Thoracic aorta (tissue), 2 donors: Measurements from ENCODE around the gene HPCAL1. TPM values are rescaled to one million over a fixed set of nuclear protein-coding genes. Genes with fewer than 3 reads are reported as not detected.

Source experiments
- ATAC-seq: fragments of 150-250 bp; one replicate; pipeline ENCODE4 v1.8.0; 2017; ENCODE audit warnings: low read depth; ENCODE audit not compliant: insufficient number of reproducible peaks, low FRiP score
- DNase-seq: peaks from one replicate; pipeline ENCODE4 v3.0.0-alpha.2; 2020; ENCODE audit warnings: low spot score
- H3K27ac ChIP-seq, 2 donors: fragments of 200-600 bp; sonication (generic); 1 replicate in 1 of 2; 2 replicates in 1 of 2; pipeline ENCODE4 v1.5.1; 2016; ENCODE audit warnings: mild to moderate bottlenecking in 2 of 2, moderate library complexity in 2 of 2
- H3K27me3 ChIP-seq: fragments of 200-600 bp; sonication (generic); replicated peaks from 2 replicates; pipeline ENCODE4 v1.6.0; 2016; ENCODE audit warnings: mild to moderate bottlenecking; ENCODE audit not compliant: insufficient read depth
- H3K36me3 ChIP-seq: fragments of 200-600 bp; sonication (generic); one replicate; pipeline ENCODE4 v1.5.1; 2016
- H3K4me1 ChIP-seq, 2 donors: fragments of 200-600 bp; sonication (generic); 1 replicate in 1 of 2; 2 replicates in 1 of 2; pipeline versions ENCODE4 v1.5.1 to v1.6.0; 2016; ENCODE audit warnings: low read depth in 2 of 2, mild to moderate bottlenecking in 1 of 2; ENCODE audit not compliant: control insufficient read depth in 1 of 2
- H3K4me3 ChIP-seq: fragments of 200-600 bp; sonication (generic); 2 replicates; pipeline ENCODE4 v1.5.1; 2016; ENCODE audit warnings: mild to moderate bottlenecking
- H3K9me3 ChIP-seq: fragments of 200-600 bp; sonication (generic); 2 replicates; pipeline ENCODE4 v1.5.1; 2016
- total RNA-seq, 2 donors: library from RNA; depleted of rRNA; stranded (reverse); fragments of >200 nt; gene quantifications; one replicate each; pipeline versions ENCODE4 v1.1.0 to v1.2.3, GENCODE V29; 2016
- TF ChIP-seq, protein P1 (sequence below): fragments of 200-600 bp; sonication (generic); IDR thresholded peaks from one replicate; pipeline ENCODE4 v1.5.1; 2019; ENCODE audit warnings: antibody characterized with exemption

HPCAL1 gene
- total RNA-seq, 2 donors from 2014 or later, result 34.6 to 50.2 TPM

GRCh38 chr2:10308866-10309265, 6.2 kb downstream of the HPCAL1 start:
- Histone ChIP-seq H3K9me3 (no peaks in the 10 kb centered on the region), H3K4me1 (peaks cover 6 to 22% of the 10 kb centered on the region in 2 donors), H3K27ac (no peak overlapping the region), H3K36me3 (no peaks in the 10 kb centered on the region), H3K27me3 (no peaks in the 10 kb centered on the region), H3K4me3 (no peak overlapping the region)
- ATAC-seq, result no peak
- TF ChIP-seq, protein P1, sequence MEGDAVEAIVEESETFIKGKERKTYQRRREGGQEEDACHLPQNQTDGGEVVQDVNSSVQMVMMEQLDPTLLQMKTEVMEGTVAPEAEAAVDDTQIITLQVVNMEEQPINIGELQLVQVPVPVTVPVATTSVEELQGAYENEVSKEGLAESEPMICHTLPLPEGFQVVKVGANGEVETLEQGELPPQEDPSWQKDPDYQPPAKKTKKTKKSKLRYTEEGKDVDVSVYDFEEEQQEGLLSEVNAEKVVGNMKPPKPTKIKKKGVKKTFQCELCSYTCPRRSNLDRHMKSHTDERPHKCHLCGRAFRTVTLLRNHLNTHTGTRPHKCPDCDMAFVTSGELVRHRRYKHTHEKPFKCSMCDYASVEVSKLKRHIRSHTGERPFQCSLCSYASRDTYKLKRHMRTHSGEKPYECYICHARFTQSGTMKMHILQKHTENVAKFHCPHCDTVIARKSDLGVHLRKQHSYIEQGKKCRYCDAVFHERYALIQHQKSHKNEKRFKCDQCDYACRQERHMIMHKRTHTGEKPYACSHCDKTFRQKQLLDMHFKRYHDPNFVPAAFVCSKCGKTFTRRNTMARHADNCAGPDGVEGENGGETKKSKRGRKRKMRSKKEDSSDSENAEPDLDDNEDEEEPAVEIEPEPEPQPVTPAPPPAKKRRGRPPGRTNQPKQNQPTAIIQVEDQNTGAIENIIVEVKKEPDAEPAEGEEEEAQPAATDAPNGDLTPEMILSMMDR, result no peak
- no peak for DNase-seq

DNA sequence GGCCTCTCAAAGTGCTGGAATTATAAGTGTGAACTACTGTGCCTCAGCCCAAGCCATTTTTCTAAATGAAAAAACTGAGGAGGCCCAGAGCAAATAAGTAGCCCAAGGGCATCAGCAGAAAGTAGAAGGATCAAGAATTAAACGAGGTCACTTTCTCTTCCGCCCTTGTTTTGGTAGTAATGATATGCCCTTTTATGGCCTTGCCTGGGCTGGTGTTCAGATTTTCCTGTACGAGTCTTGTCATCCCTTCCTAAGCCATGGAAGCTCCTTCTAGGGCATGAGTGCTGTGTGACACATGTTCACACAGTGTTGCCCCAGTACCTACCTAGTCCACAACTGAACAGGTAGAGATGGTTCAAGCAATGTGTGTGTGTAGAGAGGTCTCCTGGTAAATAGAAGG, 6.6 kb downstream of the HPCAL1 start:
- ATAC-seq, result no peak
- H3K4me3 ChIP-seq, result no peak overlapping the region

DNA sequence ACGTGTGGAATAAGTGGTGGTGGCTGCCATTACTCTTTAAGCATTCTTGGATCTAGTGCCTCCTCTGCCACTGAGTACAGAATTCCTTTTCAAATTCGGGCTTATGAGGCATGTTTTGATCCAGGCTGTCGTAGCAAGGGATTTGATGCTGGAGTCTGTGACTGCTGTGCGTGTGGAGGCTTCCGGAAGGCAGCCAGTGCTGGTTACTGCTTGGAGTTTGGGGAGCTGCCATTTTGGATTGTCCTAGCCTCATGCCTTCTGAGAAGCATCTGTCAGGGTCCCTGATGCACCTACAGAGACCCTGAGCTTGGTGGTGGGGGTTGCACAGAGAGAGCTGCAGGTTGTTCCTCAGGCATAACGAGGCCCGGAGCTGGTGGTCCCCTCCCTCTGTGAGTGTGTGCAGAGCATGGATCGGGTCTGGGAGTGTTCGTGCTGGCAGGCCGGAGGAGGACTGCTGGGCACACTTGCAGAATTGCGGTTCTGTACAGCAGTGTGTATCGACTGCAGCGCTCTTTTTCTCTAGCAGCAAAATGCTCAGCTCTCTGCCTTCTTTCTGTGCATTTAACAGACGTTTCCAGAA, 7.7 kb downstream of the HPCAL1 start:
- H3K27ac ChIP-seq, result no peak overlapping the region
- no peaks in the 10 kb centered on the region for H3K27me3 ChIP-seq
- DNase-seq, result no peak
- H3K9me3 ChIP-seq, result no peaks in the 10 kb centered on the region
- H3K4me3 ChIP-seq, result no peak overlapping the region
- no peak for ATAC-seq
- TF ChIP-seq, protein P1, result no peak
- peaks cover 0 to 9% of the 10 kb centered on the region in 2 donors for H3K4me1 ChIP-seq
- H3K36me3 ChIP-seq, result no peaks in the 10 kb centered on the region

More for the DNA sequence above, 6.6 kb downstream of the HPCAL1 start:
- no peaks in the 10 kb centered on the region for H3K27me3 ChIP-seq
- H3K27ac ChIP-seq, result no peak overlapping the region
- no peaks in the 10 kb centered on the region for H3K9me3 ChIP-seq
- H3K4me1 ChIP-seq, result peaks cover 5 to 18% of the 10 kb centered on the region in 2 donors
- DNase-seq, result no peak
- TF ChIP-seq, protein P1, result no peak
- no peaks in the 10 kb centered on the region for H3K36me3 ChIP-seq

GRCh38 chr2:10311736-10312135, 9.0 kb downstream of the HPCAL1 start:
- Histone ChIP-seq H3K36me3 (no peaks in the 10 kb centered on the region), H3K4me3 (no peak overlapping the region), H3K27me3 (no peaks in the 10 kb centered on the region), H3K4me1 (peaks cover 0 to 9% of the 10 kb centered on the region in 2 donors), H3K27ac (no peak overlapping the region), H3K9me3 (no peaks in the 10 kb centered on the region)
- TF ChIP-seq, protein P1, result no peak
- ATAC-seq (no peak), DNase-seq (no peak)

DNA sequence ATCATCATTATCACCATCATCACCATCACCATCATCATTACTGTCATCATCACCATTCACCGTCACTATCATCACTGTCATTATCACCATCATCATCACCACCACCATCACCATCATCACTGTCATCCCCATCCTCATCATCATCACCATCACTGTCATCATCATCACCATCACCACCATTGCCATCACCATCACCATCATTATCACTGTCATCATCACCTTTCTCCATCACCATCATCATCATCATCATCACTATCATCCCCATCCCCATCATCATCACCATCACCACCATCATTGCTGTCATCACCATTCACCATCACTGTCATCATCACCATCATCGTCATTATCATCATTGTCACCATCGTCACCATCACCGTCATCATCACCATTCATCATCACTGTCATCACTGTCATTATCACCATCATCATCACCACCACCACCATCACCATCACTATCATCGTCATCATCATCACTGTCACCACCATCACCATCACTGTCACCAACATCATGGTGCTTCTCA, 9.8 kb downstream of the HPCAL1 start:
- no peaks in the 10 kb centered on the region for H3K9me3 ChIP-seq
- no peak for ATAC-seq

More for the DNA sequence above, 9.8 kb downstream of the HPCAL1 start:
- no peak overlapping the region for H3K27ac ChIP-seq
- H3K4me3 ChIP-seq, result no peak overlapping the region
- no peak for DNase-seq
- H3K36me3 ChIP-seq, result no peaks in the 10 kb centered on the region
- no peaks in the 10 kb centered on the region for H3K27me3 ChIP-seq
- TF ChIP-seq, protein P1, result no peak
- peaks cover 0 to 5% of the 10 kb centered on the region in 2 donors for H3K4me1 ChIP-seq
